ENCODE measurements around the gene EI24. TPM values are rescaled to one million over a fixed set of nuclear protein-coding genes. Genes with fewer than 3 reads are reported as not detected.
"Not testable (repeated sequence)": the region's sequence is repeated elsewhere in the genome, so short reads cannot be mapped to it uniquely, and the experiment has no call there.

The EI24 gene
- polyA plus RNA-seq (ENCODE audit: insufficient read length in 4 of 4) = 100 to 1,000 TPM; 108 to 131 (median 110) TPM

GRCh38 chr11:125568970-125569914, at the start of gene EI24:
Gene EI24, plus strand, starts transcription at chr11:125569477. Its CDS starts 3,051 bp downstream, at chr11:125572528.
- DNase-seq (ENCODE audit: low read depth in 4 of 4, low spot score in 2 of 4) = peak in 3 of 4 donors; percentile 70 to 82 (median 76)

DNA sequence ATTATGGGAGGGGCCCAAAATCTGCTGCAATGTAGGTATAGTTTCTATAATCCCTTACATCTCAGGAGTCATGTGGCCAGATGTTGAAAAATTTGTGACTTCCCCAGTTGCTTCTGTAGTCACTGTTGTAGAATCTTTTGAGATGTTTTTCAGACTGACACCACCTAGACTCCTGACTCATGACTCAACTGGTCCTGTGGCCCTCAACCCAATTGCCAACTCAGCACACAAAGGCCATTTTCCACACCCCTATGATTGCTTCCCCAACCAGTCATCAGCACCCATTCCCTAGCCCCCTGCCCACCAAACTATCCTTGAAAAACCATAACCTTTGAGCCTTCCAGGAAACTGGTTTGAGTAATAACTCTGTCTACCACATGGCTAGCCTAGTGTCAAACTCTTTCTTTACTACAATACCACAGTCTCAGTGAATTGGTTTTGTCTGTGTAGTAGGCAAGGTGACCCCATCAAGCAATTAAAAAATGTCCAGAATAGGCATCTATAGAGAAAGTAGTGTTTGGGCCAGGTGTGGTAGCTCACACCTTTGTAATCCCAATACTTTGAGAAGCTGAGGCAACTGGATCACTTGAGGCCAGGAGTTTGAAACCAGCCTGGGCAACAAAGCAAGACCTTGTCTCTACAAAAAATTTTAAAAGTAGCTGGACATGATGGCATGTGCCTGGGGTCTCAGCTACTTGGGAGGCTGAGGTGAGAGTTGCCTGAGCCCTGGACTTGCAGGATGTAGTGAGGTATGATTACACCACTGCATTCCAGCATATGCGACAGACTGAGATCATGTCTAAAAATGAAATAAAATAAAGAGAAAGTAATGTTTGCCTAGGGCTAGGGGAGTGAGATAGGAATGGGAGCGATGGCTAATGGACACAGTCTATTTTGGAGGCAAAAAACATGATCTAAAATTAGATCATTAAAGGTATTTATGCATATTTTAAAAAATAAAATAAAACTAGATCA, 49.1 kb upstream of the EI24 start:
- DNase-seq (ENCODE audit: low read depth in 4 of 4, low spot score in 2 of 4) = no peak

GRCh38 chr11:125525303-125525702, 44.0 kb upstream of the EI24 start:
- no peak for DNase-seq (ENCODE audit: low read depth in 4 of 4, low spot score in 2 of 4)

DNA sequence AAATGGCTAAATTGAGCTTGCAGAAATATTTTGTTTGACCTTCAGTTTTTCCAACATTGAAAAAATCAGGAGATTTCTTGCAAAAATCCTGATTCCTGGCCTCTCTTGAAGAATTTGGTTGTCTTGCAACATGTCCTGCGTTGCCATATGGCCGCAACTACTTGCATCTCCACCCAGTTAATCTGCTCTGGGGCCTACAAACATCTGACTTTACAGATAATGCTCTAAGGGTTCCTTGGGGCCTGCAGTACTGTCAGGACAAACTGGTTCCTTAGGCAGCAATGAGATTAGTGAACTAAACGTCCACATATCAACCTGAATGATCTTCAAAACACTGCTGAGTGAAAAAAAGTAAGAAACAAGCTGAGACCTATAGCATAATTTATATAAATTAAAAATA, 36.6 kb upstream of the EI24 start:
- DNase-seq (ENCODE audit: low read depth in 4 of 4, low spot score in 2 of 4) = no peak

- no peak for DNase-seq (ENCODE audit: low read depth in 4 of 4, low spot score in 2 of 4)
These were observed 33.7 kb upstream of the EI24 start for GRCh38 chr11:125535585-125535984.

DNA sequence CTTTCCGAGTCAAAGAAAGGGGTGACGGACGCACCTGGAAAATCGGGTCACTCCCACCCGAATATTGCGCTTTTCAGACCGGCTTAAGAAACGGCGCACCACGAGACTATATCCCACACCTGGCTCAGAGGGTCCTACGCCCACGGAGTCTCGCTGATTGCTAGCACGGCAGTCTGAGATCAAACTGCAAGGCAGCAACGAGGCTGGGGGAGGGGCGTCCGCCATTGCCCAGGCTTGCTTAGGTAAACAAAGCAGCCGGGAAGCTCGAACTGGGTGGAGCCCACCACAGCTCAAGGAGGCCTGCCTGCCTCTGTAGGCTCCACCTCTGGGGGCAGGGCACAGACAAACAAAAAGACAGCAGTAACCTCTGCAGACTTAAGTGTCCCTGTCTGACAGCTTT, 32.4 kb upstream of the EI24 start:
- not testable (repeated sequence) for DNase-seq (ENCODE audit: low read depth in 4 of 4, low spot score in 2 of 4)

DNA sequence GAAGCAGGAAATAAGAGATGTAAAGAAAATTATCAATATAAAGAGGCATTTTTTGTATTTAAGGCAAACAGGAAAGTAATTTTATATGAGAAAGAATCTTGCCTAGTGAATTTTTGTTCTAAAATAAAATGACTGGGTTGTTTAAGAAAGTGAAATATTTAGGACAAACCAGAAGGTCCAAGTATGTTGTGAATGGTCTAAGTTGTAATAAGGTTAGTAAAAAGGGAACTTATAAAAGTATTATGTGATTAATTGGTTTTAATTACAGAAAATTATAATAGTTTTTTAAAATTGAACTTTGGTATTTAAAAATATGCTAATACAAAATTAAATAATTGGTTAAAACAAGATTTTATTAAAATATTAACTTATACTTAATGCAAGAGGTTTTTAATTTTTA, 26.6 kb upstream of the EI24 start:
- DNase-seq (ENCODE audit: low read depth in 4 of 4, low spot score in 2 of 4) = no peak

- DNase-seq (ENCODE audit: low read depth in 4 of 4, low spot score in 2 of 4) = no peak
These were observed 18.5 kb upstream of the EI24 start for GRCh38 chr11:125550780-125551179.

- no peak for DNase-seq (ENCODE audit: low read depth in 4 of 4, low spot score in 2 of 4)
These were observed 17.4 kb upstream of the EI24 start for GRCh38 chr11:125551835-125552342.

DNA sequence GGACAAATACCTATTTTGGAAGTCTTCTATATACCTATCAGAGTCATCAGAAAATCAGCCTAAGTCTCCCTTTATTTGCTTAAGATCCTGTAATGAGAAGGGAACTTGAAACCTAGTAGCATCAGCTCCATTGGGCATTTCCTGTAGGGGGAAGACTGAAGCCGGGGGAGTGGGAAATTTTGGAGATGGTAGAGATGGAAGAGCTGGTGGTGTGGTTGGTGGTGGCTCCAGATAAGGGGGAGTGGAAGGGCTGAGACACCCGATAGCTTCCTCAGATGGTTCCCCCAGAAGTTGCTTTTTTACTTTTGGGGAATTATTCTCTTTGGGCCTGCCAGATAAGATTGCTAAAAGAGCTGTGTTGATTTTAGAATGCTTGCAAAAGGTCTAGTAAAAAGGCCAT, 16.4 kb upstream of the EI24 start:
- no peak for DNase-seq (ENCODE audit: low read depth in 4 of 4, low spot score in 2 of 4)

DNA sequence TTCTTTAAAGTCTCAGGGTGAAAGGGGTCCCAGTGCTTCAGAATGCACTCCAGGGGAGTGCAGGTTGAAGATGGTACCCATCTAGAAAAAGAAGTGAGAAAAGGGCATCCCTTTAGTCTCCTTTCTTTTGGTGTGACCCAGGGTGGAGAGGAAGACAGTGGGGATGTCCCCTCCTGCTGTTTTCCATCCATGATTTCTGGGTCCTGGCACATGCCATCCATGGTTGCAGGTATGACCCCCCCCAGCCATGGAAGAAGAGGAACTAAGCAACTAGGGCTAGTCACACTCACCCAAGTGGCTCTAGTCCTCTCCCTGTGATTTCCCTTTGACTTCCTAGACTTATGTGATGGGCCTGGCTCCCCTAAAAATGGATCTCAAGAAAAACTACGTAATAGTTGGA, 15.9 kb upstream of the EI24 start:
- DNase-seq (ENCODE audit: low read depth in 4 of 4, low spot score in 2 of 4) = no peak

DNA sequence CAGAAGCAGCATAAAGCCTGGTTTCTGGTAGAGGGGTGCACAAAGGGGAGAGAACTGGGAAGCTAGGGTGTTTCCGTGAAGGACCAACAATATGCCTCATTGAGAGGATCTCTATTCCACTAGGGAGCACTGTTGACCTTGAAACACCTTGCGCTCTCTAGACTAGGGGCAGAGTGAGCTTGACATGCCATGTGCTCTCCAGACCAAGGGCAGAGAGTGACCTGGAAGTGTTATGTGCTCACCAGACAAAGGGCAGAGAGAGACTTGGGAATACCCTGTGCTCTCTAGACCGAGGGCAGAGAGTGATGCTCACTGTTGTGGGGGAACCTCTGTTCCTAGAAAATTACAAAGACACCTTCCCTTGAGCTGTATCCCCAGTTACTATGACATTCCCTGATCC, 15.2 kb upstream of the EI24 start:
- DNase-seq (ENCODE audit: low read depth in 4 of 4, low spot score in 2 of 4) = no peak

- no peak for DNase-seq (ENCODE audit: low read depth in 4 of 4, low spot score in 2 of 4)
These were observed 9.4 kb upstream of the EI24 start for GRCh38 chr11:125559888-125560287.

GRCh38 chr11:125561924-125562323, 7.4 kb upstream of the EI24 start:
- DNase-seq (ENCODE audit: low read depth in 4 of 4, low spot score in 2 of 4) = no peak

GRCh38 chr11:125562430-125562829, 6.8 kb upstream of the EI24 start:
- no peak for DNase-seq (ENCODE audit: low read depth in 4 of 4, low spot score in 2 of 4)

GRCh38 chr11:125564357-125564756, 4.9 kb upstream of the EI24 start:
- no peak for DNase-seq (ENCODE audit: low read depth in 4 of 4, low spot score in 2 of 4)

- DNase-seq (ENCODE audit: low read depth in 4 of 4, low spot score in 2 of 4) = no peak
These were observed 3.0 kb upstream of the EI24 start for GRCh38 chr11:125566235-125566634.

GRCh38 chr11:125569915-125570621, 791 bp downstream of the EI24 start:
- no peak for DNase-seq (ENCODE audit: low read depth in 4 of 4, low spot score in 2 of 4)

DNA sequence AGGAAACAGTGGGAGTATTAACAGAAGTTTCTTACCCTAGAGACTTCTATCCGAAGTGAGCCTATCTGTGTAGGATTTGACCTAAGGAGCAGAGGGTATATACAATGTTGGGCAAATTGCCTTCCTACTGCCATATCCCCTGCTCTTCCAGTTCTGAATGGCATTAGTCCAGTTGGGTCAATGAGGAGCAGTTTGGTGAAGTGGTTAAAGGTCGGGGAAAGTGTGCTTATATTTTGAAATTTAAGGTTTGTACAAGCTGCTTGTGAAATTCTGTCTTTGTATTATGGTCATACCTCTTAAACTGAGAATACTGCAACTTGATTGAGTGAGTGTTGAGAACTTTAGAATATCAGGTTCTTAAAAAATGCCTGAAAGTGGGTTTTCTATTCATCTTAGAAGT, 1.7 kb downstream of the EI24 start:
- DNase-seq (ENCODE audit: low read depth in 4 of 4, low spot score in 2 of 4) = no peak

DNA sequence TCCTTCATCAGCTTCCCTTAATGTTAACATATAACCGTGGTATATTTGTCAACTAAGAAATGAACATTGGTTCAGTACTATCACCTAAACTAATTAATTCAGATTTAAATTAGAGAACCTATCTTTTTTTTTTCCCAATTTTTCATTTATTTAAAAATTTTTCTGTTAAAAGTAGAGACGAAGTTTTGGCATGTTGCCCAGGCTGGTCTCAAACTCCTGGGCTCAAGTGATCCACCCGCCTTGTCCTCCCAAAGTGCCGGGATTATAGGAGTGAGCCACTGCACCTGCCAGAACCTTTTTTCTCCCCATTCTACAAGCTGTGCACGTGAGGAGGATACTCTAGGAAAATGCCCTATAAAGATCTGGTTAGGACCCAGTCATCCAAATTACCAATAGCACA, 3.6 kb downstream of the EI24 start:
- no peak for DNase-seq (ENCODE audit: low read depth in 4 of 4, low spot score in 2 of 4)
